Measurements from ENCODE around the gene TMED10. TPM values are rescaled to one million over a fixed set of nuclear protein-coding genes. Genes with fewer than 3 reads are reported as not detected.

Gene TMED10
- polyA plus RNA-seq, 1 donor from 2014 or later = 146 TPM

GRCh38 chr14:75119056-75119455 is 57.4 kb downstream of the TMED10 start:
- no peaks in the 10 kb centered on the region for H4K20me1 ChIP-seq (ENCODE audit: insufficient read depth)
- no peak overlapping the region for H3K4me2 ChIP-seq (ENCODE audit: low read length)
- TF ChIP-seq EZH2 (IDR thresholded peaks at IDR 0.05; ENCODE audit: borderline replicate concordance, insufficient read depth, low read length, poor library complexity, severe bottlenecking) = no peak
- no peak for TF ChIP-seq EP300 (conservative IDR thresholded peaks at IDR 0.05; ENCODE audit: poor library complexity, severe bottlenecking)
- no peak for TF ChIP-seq POLR2AphosphoS5 (IDR thresholded peaks at IDR 0.05)
- no peak for TF ChIP-seq RAD21 (conservative IDR thresholded peaks at IDR 0.05)
- no peak for TF ChIP-seq REST (IDR thresholded peaks at IDR 0.05; ENCODE audit: borderline replicate concordance)
- no peak for TF ChIP-seq CTCF (IDR thresholded peaks at IDR 0.05; ENCODE audit: poor library complexity, severe bottlenecking)
- no peak for TF ChIP-seq MXI1 (conservative IDR thresholded peaks at IDR 0.05; ENCODE audit: poor library complexity, severe bottlenecking)
- no peak for TF ChIP-seq SMC3 (conservative IDR thresholded peaks at IDR 0.05; ENCODE audit: poor library complexity)
- TF ChIP-seq TAF1 (IDR thresholded peaks at IDR 0.05; ENCODE audit: low read depth) = no peak
- no peak overlapping the region for H3K4me3 ChIP-seq (ENCODE audit: low read length)
- no peaks in the 10 kb centered on the region for H3K9me3 ChIP-seq (ENCODE audit: low read length)
- no peaks in the 10 kb centered on the region for H3K9me2 ChIP-seq (ENCODE audit: insufficient read depth, low read length)
- H3K9ac ChIP-seq (ENCODE audit: low read length) = no peak overlapping the region
- H3K27me3 ChIP-seq (ENCODE audit: insufficient read depth, low read depth, low read length) = no peaks in the 10 kb centered on the region
- H3F3A ChIP-seq (ENCODE audit: insufficient read depth, low read length, poor library complexity, severe bottlenecking) = no peaks in the 10 kb centered on the region
- H3K36me3 ChIP-seq (ENCODE audit: insufficient read depth, low read length) = no peaks in the 10 kb centered on the region
- no peak overlapping the region for H3K27ac ChIP-seq (ENCODE audit: low read length)
- no peaks in the 10 kb centered on the region for H3K79me2 ChIP-seq (replicated peaks; ENCODE audit: insufficient read depth, low read length)
- H2AFZ ChIP-seq (ENCODE audit: low read depth, low read length) = no peak overlapping the region

GRCh38 chr14:75113932-75114539 is 62.4 kb downstream of the TMED10 start:
- H3K27ac ChIP-seq (ENCODE audit: low read length) = no peak overlapping the region
- no peaks in the 10 kb centered on the region for H3F3A ChIP-seq (ENCODE audit: insufficient read depth, low read length, poor library complexity, severe bottlenecking)
- H3K36me3 ChIP-seq (ENCODE audit: insufficient read depth, low read length) = no peaks in the 10 kb centered on the region
- no peaks in the 10 kb centered on the region for H3K9me3 ChIP-seq (ENCODE audit: low read length)
- no peaks in the 10 kb centered on the region for H4K20me1 ChIP-seq (ENCODE audit: insufficient read depth)
- H3K4me2 ChIP-seq (ENCODE audit: low read length) = no peak overlapping the region
- H3K9ac ChIP-seq (ENCODE audit: low read length) = no peak overlapping the region
- H3K9me2 ChIP-seq (ENCODE audit: insufficient read depth, low read length) = no peaks in the 10 kb centered on the region
- H3K27me3 ChIP-seq (ENCODE audit: insufficient read depth, low read depth, low read length) = no peaks in the 10 kb centered on the region
- TF ChIP-seq EZH2 (IDR thresholded peaks at IDR 0.05; ENCODE audit: borderline replicate concordance, insufficient read depth, low read length, poor library complexity, severe bottlenecking) (no peak), MXI1 (conservative IDR thresholded peaks at IDR 0.05; ENCODE audit: poor library complexity, severe bottlenecking) (no peak), CTCF (IDR thresholded peaks at IDR 0.05; ENCODE audit: poor library complexity, severe bottlenecking) (no peak), POLR2AphosphoS5 (IDR thresholded peaks at IDR 0.05) (no peak), EP300 (conservative IDR thresholded peaks at IDR 0.05; ENCODE audit: poor library complexity, severe bottlenecking) (no peak), RAD21 (conservative IDR thresholded peaks at IDR 0.05) (no peak), SMC3 (conservative IDR thresholded peaks at IDR 0.05; ENCODE audit: poor library complexity) (no peak), REST (IDR thresholded peaks at IDR 0.05; ENCODE audit: borderline replicate concordance) (no peak), TAF1 (IDR thresholded peaks at IDR 0.05; ENCODE audit: low read depth) (no peak)
- no peak overlapping the region for H2AFZ ChIP-seq (ENCODE audit: low read depth, low read length)
- H3K4me3 ChIP-seq (ENCODE audit: low read length) = no peak overlapping the region
- no peaks in the 10 kb centered on the region for H3K79me2 ChIP-seq (replicated peaks; ENCODE audit: insufficient read depth, low read length)
